ENCODE data around the gene CLASP1. TPM values are rescaled to one million over a fixed set of nuclear protein-coding genes. Genes with fewer than 3 reads are reported as not detected.

CLASP1 gene
- total and polyA plus RNA-seq, 2 experiments from 2014 or later, result 16.6 to 56.3 TPM

- no peak overlapping the region for H3K4me3 Mint-ChIP-seq
- Histone ChIP-seq H3K27me3 (ENCODE audit: insufficient read depth) (no peaks in the 10 kb centered on the region), H3K4me3 (no peak overlapping the region), H3F3A (replicated peaks; ENCODE audit: low read depth) (no peaks in the 10 kb centered on the region), H2AFZ (no peak overlapping the region), H3K79me2 (replicated peaks; ENCODE audit: insufficient read depth) (no peaks in the 10 kb centered on the region), H3K9me2 (ENCODE audit: insufficient read depth) (no peaks in the 10 kb centered on the region), H3K4me2 (no peak overlapping the region), H3K27ac (ENCODE audit: low read depth) (no peak overlapping the region), H4K20me1 (replicated peaks; ENCODE audit: insufficient read depth) (0 out of 2 replicates have a peak, but pooled peaks cover 3% of the 10 kb centered on the region), H3K4me1 (ENCODE audit: insufficient read depth) (no peaks in the 10 kb centered on the region), H3K36me3 (ENCODE audit: insufficient read depth) (peaks cover 11% of the 10 kb centered on the region; the same call in 1 of the 2 replicates)
- H3K27me3 Mint-ChIP-seq (ENCODE audit: insufficient read depth, low read depth, poor library complexity), result peaks cover 2% of the 10 kb centered on the region
- DNase-seq (ENCODE audit: low spot score), result no peak
- H3K36me3 Mint-ChIP-seq (ENCODE audit: low read depth), result peaks cover 43% of the 10 kb centered on the region
- H3K9me3 Mint-ChIP-seq, result no peaks in the 10 kb centered on the region
- no peaks in the 10 kb centered on the region for H3K4me1 Mint-ChIP-seq
- no peak for ATAC-seq
- no peak overlapping the region for H3K27ac Mint-ChIP-seq
- TF ChIP-seq JUNB (IDR thresholded peaks at IDR 0.05; ENCODE audit: unreplicated experiment) (no peak), NANOG (IDR thresholded peaks at IDR 0.05; ENCODE audit: borderline replicate concordance) (no peak), EZH2phosphoT487 (IDR thresholded peaks at IDR 0.05; ENCODE audit: unreplicated experiment) (no peak), CTCF (conservative IDR thresholded peaks at IDR 0.05; ENCODE audit: low read depth in 2 of 2) (no peak), CREB1 (CRISPR knock-in tag; IDR thresholded peaks at IDR 0.05; ENCODE audit: low read depth) (no peak), EZH2 (IDR thresholded peaks at IDR 0.05; ENCODE audit: low read depth, unreplicated experiment) (no peak), ETS1 (IDR thresholded peaks at IDR 0.05) (no peak), STAT1 (IDR thresholded peaks at IDR 0.05; ENCODE audit: unreplicated experiment) (no peak)
Observed at GRCh38 chr2:121398853-121399252, 250.4 kb downstream of the CLASP1 start.

DNA sequence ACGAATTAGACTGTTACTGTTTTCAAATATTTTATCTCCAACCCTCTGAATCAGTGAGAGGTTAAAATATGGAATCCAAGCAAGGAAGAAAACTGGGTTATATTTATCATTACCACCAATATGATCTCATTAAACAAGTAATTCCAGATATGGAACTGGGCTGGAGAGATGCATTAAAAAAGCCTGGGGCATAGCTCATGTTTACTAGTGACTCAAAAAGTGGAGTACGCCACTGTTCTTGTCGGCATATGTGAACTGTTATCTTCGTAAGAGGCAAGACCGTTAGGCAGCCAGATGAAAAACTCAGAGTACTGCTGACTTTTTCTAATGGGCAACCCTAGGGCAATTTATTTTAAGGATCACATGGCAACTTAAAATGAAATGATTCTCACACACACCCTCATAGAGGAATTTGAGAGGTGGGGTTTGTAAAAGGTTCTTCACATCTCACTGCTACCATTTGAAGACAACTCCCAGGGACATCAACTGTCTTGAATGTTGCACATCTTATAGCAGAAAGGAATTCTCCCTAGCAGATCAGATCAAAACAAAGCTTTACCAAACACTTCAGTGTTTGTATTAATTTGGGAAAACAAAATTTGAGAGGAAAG is 259.1 kb downstream of the CLASP1 start:
- Histone ChIP-seq H3F3A (replicated peaks; ENCODE audit: low read depth) (no peaks in the 10 kb centered on the region), H3K4me3 (no peak overlapping the region), H3K9me2 (ENCODE audit: insufficient read depth) (no peaks in the 10 kb centered on the region), H2AFZ (no peak overlapping the region), H4K20me1 (replicated peaks; ENCODE audit: insufficient read depth) (peaks cover 7% of the 10 kb centered on the region; the same call in 1 of the 2 replicates), H3K79me2 (replicated peaks; ENCODE audit: insufficient read depth) (no peaks in the 10 kb centered on the region), H3K36me3 (ENCODE audit: insufficient read depth) (peaks cover 16% of the 10 kb centered on the region; the same call in 1 of the 2 replicates), H3K4me2 (no peak overlapping the region), H3K27me3 (ENCODE audit: insufficient read depth) (no peaks in the 10 kb centered on the region), H3K4me1 (ENCODE audit: insufficient read depth) (no peaks in the 10 kb centered on the region), H3K27ac (ENCODE audit: low read depth) (no peak overlapping the region)
- no peak for DNase-seq (ENCODE audit: low spot score)
- peaks cover 11% of the 10 kb centered on the region; the same call in 2 of the 3 replicates for H3K36me3 Mint-ChIP-seq (ENCODE audit: low read depth)
- no peak for TF ChIP-seq ZNF331 (CRISPR knock-in tag; IDR thresholded peaks at IDR 0.05; ENCODE audit: low read depth)
- TF ChIP-seq POLR2AphosphoS5 (IDR thresholded peaks at IDR 0.05; ENCODE audit: low read depth), result no peak
- H3K9me3 Mint-ChIP-seq, result no peaks in the 10 kb centered on the region
- H3K4me3 Mint-ChIP-seq, result no peak overlapping the region
- no peaks in the 10 kb centered on the region for H3K4me1 Mint-ChIP-seq
- no peak for ATAC-seq
- no peak overlapping the region for H3K27ac Mint-ChIP-seq
- peaks cover 3% of the 10 kb centered on the region for H3K27me3 Mint-ChIP-seq (ENCODE audit: insufficient read depth, low read depth, poor library complexity)
